Measurements from ENCODE around the gene TMUB1.

Gene TMUB1

GRCh38 chr7:151083824-151084160 lies 499 bp upstream of the TMUB1 start:
- H3K4me1 ChIP-seq (ENCODE audit: low read length), result peaks cover 27% of the 10 kb centered on the region
- H3K36me3 ChIP-seq (replicated peaks; ENCODE audit: insufficient read depth, low read length), result no peaks in the 10 kb centered on the region
- peaks cover 23% of the 10 kb centered on the region for H3F3A ChIP-seq (ENCODE audit: insufficient read depth, low read length)
- no peaks in the 10 kb centered on the region for H3K9me2 ChIP-seq (replicated peaks; ENCODE audit: insufficient read depth, low read length)
- H3K27ac ChIP-seq (ENCODE audit: low read length), result no peak overlapping the region
- TF ChIP-seq EZH2 (optimal IDR thresholded peaks at IDR 0.05; ENCODE audit: low read depth, low read length), result no peak
- no peak for TF ChIP-seq CTCF (IDR thresholded peaks at IDR 0.05; ENCODE audit: low read length)
- no peak for TF ChIP-seq EZH2phosphoT487 (IDR thresholded peaks at IDR 0.05; ENCODE audit: low read length)
- peak overlapping the region; percentile 84 for H3K4me2 ChIP-seq (ENCODE audit: low read depth, low read length)
- no peak for DNase-seq
- peak overlapping the region; percentile 81 for H3K4me3 ChIP-seq (ENCODE audit: low read length)
- H2AFZ ChIP-seq (ENCODE audit: low read length), result peak overlapping the region; percentile 89
- H3K9ac ChIP-seq (ENCODE audit: low read length), result peak overlapping the region; percentile 83; the same call in 1 of the 2 replicates
- no peaks in the 10 kb centered on the region for H3K27me3 ChIP-seq (replicated peaks; ENCODE audit: insufficient read depth, low read length)
- H4K20me1 ChIP-seq (ENCODE audit: insufficient read depth, low read length), result no peaks in the 10 kb centered on the region
- H3K79me2 ChIP-seq (ENCODE audit: low read length), result peaks cover 62% of the 10 kb centered on the region
- no peaks in the 10 kb centered on the region for H3K9me3 ChIP-seq (replicated peaks; ENCODE audit: insufficient read depth, low read length)

- Histone ChIP-seq H3K4me1 (ENCODE audit: low read length) (peaks cover 24% of the 10 kb centered on the region), H3K79me2 (ENCODE audit: low read length) (peaks cover 59% of the 10 kb centered on the region)
Observed at GRCh38 chr7:151082141-151083070, 887 bp downstream of the TMUB1 start.

More at GRCh38 chr7:151082141-151083070, 887 bp downstream of the TMUB1 start:
- Histone ChIP-seq H3K27me3 (replicated peaks; ENCODE audit: insufficient read depth, low read length) (no peaks in the 10 kb centered on the region), H3K27ac (ENCODE audit: low read length) (peak overlapping the region; percentile 30; the same call in 1 of the 2 replicates), H3K4me2 (ENCODE audit: low read depth, low read length) (peak overlapping the region; percentile 84), H3K36me3 (replicated peaks; ENCODE audit: insufficient read depth, low read length) (no peaks in the 10 kb centered on the region), H3K9ac (ENCODE audit: low read length) (peak overlapping the region; percentile 83), H3K9me3 (replicated peaks; ENCODE audit: insufficient read depth, low read length) (no peaks in the 10 kb centered on the region), H3K4me3 (ENCODE audit: low read length) (peak overlapping the region; percentile 81), H3K9me2 (replicated peaks; ENCODE audit: insufficient read depth, low read length) (no peaks in the 10 kb centered on the region), H2AFZ (ENCODE audit: low read length) (peak overlapping the region; percentile 89), H3F3A (ENCODE audit: insufficient read depth, low read length) (peaks cover 18% of the 10 kb centered on the region; the same call in 1 of the 2 replicates), H4K20me1 (ENCODE audit: insufficient read depth, low read length) (no peaks in the 10 kb centered on the region)
- no peak for DNase-seq
- TF ChIP-seq CTCF (IDR thresholded peaks at IDR 0.05; ENCODE audit: low read length) (no peak), EZH2phosphoT487 (IDR thresholded peaks at IDR 0.05; ENCODE audit: low read length) (no peak), EZH2 (optimal IDR thresholded peaks at IDR 0.05; ENCODE audit: low read depth, low read length) (no peak)

Data from MM.1S (cell line).